NCI-H82 treated with DMSO at 0.1 percent for 48 hours (cell line): ENCODE data around the gene KCNK3.
"Not testable (repeated sequence)": the region's sequence is repeated elsewhere in the genome, so short reads cannot be mapped to it uniquely, and the experiment has no call there.

Experiments used
- DNase-seq: peaks from one replicate; lab custom pipeline; 2025; ENCODE audit not compliant: unreplicated experiment; lab: John Stamatoyannopoulos, UW

Gene KCNK3

DNA sequence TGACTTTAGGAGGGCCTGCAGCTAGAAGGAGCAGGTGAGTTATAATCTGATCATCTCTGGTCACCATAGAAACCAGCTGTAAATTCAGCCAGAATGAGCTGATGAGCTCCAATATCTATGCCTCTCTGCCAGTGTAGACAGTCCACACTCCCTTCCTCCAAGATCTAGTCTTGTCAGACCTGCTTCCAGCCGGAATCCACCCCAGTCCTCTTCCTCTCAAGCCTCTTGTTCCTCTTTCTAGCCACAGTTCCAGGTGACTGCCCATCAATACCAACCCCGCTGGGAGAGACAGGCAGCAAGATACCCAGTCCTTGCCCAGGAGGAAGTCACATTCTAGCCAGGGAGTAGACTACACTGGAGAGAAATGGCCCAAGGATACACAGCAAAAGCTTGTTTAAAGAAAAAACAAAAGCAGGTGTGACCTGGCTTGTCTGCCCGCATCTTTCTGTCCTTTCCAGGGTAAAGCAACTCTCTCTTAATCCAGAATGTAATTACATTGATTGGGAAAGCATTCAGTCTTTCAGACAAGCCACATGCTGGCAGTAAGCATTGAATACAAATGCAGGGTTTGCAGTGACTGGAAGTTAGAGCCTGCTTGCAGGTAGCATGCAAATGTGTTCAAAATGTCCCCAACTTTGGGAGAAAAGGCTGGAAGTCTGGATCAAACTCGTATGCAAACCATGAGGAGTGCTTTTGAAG is 62.6 kb downstream of the KCNK3 start:
- DNase-seq, result no peak

DNA sequence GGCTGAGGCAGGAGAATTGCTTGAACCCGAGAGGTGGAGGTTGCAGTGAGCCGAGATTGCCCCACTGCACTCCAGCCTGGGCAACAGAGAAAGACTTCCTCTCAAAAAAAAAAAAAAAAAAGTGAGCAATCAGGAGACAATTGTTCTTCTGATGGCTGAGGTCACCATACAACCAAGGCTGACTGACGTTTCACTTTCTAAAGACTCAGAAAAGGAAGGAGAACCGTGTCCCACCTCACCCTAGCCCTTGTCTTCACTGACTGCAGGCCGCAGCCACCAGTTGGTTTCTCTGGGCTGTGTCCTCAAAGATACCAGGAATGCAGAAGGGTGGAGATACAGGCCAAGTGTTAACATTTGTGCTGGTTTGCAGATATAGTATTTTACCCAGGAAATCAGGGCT is 63.8 kb downstream of the KCNK3 start:
- DNase-seq, result no peak

DNA sequence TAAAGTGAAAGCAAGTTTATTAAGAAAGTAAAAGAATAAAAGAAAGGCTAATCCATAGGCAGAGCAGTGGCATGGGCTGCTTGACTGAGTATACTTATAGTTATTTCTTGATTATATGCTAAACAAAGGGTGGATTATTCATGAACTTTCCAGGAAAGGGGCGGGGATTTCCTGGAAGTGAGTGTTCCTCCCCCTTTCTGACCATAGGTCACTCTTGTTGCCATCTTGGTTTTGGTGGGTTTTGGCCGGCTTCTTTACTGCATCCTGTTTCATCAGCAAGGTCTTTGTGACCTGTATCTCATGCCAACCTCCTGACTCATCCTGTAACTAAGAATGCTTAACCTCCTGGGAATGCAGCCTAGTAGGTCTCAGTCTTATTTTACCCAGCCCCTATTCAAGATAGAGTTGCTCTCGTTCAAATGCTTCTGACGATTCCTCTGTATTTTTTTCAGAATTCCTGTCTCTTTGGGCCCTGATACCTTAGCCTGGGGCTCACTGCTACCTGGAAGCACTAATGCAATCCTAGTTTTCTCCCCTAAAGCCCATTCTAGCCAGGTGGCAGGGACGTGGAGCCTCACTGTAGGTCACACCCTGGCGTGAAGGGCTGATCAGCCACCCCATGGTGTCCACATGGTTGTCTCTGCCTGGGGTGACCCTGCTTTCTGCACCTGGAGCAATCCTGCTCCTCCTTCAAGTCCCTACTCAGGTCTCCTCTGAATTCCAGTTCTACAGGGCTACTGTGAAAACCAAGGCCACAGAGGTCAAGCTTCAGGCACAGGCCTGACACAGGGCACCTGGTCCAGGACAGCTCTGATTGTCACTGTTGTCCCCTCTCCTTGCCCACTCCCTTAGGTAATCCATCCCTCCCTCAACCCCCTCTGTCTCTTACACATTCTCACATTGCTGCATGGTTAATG is 65.6 kb downstream of the KCNK3 start:
- no peak for DNase-seq

DNA sequence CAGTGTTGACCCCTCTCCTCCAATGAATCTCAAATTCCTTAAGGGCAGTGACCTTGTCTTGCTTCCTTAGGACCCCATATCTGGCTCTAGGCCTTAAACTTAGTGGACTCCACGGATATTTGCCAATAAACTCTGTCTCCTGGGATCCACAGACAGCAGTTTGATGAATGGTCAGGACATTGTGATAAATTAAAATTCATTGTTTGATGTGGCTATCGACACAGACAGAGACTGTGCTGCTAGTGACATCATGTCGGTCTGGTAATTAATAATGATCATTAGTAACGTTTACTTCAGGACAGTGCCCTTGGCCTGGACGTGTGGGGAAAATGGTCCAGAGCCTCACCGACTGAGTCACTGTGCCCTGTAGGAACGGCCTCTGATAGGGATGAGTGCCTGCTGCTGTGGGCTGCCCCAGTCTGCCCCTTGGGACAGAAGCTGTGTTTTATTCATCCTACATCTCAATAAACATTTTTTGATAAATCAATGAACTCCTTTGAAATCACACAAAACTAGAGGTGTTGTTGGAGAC is 66.3 kb downstream of the KCNK3 start:
- DNase-seq, result no peak

DNA sequence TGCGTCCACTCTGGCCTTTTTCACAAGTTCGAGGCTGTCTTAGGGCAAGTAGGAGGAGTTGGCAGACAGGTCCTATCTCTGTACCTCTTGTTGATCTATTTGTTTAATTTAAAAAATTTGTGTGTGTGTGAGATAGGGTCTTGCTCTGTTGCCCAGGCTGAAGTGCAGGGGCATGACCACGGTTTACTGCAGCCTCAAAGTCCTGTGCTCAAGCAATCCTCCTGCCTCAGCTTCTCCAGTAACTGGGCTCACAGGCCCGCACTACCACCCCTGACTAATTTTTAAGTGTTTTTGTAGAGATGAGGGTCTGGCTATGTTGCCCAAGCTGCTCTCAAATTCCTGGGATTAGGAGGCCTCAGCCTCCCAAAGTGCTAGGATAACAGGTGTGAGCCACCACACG is 67.3 kb downstream of the KCNK3 start:
- DNase-seq, result no peak

DNA sequence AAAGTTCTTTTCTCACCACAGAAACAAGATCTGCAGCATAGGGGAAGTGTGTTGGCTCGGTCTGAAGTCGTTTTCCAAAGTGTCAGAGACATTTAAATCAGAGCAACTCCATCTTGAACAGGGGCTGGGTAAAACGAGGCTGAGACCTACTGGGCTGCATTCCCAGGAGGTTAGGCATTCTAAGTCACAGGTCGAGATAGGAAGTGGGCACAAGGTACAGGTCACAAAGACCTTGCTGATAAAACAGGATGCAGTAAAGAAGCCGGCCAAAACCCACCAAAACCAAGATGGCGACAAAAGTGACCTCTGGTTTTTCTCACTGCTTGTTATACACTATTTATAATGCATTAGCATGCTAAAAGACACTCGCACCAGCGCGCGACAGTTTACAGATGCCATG is 68.5 kb downstream of the KCNK3 start:
- not testable (repeated sequence) for DNase-seq

DNA sequence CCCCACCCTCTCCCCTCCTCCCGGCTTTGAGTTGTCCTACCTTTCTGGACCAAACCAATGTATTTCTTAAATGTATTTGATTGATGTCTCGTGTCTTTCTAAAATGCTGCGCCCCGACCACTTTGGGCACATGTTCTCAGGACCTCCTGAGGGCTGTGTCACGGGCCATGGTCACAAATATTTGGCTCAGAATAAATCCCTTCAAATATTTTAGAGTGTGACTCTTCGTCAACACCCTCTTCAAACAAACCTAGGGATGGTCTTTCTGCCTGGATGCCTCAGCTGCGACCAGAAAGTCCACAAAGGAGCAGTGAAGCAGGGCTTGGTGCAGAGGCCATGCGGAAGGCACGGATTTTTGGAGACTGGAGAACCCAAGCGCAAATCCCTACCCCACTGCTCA is 70.5 kb downstream of the KCNK3 start:
- DNase-seq, result no peak

DNA sequence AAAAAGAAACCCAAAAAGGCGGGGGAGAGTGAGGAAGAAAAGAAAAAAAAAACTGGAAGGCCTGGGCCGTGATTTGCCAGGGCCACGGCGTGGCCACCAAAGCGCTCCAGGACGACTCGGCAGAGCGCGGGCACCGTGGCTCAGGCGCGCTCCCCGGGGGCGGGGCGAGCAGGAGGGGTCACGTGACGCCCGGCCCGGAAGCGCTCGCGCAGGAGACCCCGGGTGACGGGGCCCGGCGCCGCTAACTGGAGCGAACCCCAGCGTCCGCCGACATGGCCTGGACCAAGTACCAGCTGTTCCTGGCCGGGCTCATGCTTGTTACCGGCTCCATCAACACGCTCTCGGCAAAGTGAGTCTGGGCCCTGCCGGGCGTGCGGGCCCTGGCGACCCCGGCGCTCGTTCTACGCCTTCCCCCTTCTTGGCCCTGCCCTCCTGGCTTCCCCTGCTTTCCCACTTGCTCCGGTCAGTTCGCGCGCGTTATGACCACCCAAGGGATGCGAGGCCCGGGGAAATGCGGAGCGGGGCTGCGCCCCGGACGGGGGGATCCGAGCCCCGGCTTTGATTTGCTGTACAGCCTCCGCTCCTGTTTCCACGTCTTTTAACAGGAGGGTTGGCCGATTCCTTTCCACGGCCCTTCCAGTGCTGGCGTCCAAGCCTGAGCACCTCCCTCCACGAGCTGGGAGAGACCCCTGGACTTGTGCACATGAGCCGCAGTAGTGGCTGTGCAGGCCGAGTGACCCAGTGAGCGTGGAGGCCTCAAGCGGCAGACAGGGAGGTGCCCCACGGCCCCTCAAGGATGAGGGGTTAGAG is 71.8 kb downstream of the KCNK3 start, which contains the start of gene SLC35F6:
Gene SLC35F6 (plus strand): TSS at position 207 of the 810 bp plus-strand sequence. CDS start 66 bp downstream, at position 273.
- no peak for DNase-seq

DNA sequence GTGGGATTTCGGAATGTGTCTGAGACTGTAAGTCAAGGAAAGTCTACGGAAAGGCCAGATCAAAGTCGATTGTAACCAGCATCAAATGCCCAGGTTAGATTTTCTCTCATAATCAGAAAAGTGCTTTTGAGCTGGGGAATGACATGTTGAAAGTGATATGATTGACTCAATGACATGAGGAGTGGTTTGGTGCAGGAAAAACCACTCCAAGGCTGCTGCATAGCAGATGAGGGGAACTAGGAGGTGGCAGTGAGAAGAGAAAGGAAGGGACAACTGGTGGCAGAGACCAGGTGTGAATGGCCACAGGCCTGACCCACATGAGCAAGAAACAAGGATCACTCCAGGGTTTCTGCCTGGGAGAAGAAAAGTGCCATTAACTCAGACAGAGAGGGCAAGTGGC is 72.4 kb downstream of the KCNK3 start:
- DNase-seq, result no peak

DNA sequence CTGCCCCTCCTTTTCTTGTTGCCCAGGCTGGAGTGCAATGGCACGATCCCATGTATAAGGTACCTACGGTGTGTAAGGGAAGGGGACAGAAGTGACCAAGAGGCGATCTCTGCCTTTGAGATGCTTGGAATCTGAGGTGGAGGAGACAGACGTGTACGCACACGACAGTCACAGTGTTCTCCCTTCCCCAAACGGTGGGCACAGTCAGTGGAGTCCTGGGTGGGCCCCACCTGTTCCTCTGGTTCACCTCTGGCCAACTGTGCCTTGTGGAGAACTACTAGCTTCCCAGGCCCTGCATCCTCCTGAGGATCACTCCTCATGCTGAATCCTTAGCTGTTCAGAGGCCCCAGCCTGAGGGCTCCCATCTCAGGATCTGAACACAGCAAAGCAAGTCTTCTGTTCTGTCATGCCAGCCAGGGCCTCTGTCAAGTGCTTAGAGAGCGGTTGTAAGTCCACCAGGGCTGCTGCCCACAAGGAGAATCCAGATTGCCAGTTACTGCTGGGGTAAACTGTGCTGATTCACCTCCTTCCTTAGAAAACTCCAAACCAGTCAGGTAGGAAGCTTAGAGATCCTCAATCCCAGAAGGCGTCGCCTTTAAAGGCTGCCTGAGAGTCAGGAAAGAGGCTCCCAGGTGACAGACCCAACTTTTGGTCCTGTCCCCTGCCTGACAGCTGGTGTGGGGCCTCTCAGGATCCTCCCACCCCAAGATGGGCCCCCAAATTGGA is 73.1 kb downstream of the KCNK3 start:
- DNase-seq, result no peak

DNA sequence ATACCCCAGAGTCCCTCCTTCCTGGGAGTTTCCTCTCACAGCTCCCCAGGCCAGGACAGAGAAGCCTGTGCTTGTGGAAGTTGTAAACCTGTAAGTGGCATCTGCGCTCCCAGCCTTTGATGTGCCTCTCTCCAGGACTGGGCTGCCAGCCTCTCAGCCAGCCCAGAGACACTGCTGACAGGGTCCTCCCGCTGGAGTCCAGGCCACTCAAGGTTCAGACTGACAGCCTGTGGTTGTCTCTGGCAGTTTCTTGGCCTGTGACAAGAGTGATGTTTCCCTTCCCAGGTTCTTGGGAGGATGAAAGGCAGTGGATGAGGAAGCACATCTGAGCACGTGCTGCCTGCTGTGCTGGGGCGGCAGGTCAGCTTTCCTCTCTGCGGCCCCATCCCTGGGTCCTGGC is 74.6 kb downstream of the KCNK3 start:
- DNase-seq, result no peak

DNA sequence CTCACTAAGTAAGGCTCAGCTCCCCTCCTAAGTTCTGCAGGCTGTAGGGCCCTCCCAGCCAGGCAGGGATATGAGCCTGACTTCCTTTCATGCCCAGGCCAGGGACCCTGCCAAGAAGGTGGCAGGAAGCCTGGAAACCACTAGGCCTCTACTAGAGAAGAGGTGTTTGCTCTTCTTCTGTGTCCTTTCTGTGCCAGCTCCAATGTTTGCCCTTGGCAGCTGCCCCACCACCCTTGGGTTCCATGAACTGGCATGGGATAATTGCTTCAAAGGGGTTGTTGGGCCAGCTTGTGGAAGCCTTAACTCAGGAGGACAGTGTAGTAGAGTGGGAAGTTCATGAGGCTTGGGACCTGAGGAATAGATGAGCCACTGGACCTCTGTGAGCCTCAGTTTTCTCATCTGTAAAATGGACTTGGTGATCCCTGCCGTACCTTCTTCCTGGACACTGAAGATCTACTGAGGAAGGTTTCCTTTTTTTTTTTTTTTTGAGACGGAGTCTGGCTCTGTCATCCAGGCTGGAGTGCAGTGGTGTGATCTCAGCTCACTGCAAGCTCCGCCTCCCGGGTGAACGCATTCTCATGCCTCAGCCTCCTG is 75.5 kb downstream of the KCNK3 start:
- DNase-seq, result no peak

DNA sequence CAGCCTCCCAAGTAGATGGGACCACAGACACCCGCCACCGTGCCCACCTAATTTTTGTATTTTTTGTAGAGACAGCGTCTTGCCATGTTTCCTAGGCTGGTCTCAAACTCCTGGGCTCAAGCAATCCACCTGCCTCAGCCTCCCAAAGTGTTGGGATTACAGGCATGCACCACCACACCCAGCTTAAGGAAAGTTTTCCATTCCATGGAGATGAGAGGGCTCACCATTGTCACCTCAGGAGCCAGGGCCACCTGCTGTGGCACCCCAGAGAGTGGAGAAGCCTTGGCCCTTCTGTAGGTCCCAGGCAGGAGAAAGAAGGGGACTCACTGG is 76.2 kb downstream of the KCNK3 start:
- DNase-seq, result no peak

DNA sequence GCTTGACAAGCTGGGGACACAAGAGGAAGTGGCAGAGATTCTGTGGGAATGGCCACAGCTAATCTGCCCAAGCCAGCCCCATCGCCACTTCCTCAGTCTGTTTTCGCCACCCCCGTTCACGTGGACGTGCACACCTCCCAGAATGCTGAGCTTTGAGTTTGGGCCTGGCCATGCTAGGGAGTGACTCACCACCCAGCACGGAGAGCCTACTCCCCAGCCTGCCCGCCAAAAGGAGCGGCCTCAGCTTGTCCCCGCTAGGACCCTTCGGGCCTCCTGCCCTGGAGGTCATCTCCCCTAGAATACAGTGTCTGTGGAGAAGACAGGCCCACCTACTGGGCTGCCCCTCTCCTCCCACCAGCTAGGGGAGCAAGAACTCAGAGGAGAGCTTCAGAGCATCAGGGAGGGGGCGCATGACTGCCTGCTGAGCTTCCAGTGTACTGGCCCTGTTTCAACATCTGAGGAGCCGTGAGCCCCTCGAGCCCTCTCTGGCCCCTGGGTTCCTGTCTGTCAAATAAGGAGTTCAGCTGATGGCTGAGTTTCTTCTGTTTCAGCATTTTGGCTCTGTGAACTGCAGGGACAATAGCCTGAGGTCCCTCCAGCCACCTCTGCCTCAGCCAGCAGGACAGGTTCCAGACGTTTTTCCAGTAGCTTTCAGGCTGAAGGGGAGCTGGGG is 76.7 kb downstream of the KCNK3 start:
- no peak for DNase-seq

DNA sequence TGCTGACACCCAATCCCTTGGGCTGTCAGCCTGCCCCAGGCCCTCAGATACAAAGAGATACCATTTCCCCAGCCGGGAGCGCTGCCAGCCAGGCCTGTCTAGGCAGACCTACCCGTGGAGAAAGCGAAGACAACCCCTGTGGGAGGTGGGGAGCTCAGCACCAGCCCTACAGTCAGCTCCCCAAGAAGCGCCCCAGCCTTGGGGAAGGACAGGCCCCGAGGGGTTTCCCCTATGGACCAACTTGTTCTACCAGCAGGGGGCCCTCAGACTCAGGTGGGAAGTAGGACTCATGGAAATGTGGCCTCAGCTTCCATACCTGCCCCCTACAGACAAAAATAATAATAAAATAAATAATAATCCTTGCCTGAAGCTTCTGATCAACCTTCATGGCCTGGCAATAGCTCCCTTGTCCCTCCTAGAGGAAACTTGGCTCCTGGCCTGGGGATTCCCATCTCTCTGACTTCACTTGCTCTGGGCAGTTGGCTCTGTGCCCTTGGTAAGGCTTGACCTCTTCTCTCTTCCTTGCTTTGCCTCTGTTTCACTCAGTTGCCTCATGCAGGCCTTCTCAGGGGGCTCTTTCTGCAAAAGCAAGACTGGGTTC is 78.6 kb downstream of the KCNK3 start:
- DNase-seq, result no peak

DNA sequence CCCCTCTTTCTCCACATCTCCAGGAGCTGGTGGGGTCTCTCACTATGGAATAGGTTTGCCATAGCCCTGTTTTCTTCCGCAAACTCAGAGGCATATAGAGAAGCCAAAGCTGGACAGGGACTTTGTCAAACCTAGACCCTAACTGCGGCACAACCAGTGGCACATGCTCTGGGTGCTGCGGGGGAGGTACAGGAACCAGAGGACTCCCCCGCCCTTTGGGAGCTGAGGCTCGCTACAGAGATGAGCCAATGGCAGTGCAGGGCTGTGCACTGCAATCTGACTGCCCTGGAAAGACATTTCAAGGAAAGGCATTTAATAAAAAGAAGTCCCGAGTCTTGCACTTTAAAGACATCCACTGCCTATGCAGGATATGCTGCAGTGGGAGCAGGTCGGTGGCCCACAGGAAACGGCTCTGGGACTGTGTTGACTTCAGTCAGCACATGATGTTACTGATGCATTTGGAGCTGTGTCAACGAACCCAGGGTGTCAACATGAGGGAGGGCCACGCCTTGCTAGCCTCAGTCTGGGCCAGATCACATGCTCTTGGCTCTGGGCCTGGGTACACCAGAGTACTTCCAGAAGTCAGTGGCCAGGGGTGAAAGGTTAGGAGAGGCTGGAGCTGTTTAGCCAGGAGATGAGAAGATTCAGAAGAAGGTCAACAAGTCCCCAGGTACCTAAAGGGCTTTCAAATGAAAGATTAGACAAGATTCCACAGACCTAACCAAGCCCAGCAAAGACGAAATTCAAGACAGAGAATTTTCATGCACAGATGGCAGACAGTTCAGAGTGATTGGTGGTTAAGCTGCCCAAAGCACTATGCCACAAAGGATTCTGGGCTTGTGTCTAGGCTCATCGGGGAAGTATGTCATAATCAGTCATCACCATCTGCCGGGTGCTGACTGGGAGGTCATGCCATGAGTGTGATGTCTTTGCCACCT is 79.8 kb downstream of the KCNK3 start:
- DNase-seq, result peak; percentile 89

DNA sequence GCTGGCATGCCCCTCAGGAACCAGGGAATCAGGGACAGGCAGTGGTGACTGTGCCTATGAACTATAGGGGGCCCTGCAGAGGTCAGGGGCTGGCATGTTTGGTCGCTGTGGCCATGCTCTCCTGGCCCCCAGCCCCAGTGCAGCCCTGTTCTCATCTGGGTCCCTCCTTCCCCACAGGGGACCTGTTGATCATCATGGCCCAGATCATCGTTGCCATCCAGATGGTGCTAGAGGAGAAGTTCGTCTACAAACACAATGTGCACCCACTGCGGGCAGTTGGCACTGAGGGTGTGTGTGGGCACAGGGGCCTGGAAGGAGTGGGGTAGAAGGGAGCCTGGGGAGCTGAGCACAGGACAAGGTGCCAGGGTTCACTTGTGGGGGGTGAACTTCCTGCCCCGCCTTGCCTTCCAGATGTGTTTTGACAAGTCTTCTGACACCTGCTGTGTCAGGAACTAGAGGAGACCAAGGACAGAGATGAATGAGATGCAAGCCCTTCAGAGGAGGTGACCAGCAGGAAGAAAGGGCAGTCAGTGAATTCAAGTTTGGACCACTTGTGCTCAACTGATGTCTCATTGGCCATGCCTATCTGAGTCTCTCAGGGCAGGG is 83.8 kb downstream of the KCNK3 start:
- no peak for DNase-seq

DNA sequence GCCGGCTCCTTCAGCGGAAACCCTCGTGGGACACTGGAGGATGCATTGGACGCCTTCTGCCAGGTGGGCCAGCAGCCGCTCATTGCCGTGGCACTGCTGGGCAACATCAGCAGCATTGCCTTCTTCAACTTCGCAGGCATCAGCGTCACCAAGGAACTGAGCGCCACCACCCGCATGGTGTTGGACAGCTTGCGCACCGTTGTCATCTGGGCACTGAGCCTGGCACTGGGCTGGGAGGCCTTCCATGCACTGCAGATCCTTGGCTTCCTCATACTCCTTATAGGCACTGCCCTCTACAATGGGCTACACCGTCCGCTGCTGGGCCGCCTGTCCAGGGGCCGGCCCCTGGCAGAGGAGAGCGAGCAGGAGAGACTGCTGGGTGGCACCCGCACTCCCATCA is 85.6 kb downstream of the KCNK3 start:
- no peak for DNase-seq
